RPMI8226 (cell line): Measurements from ENCODE around the gene IRX4.

ENCODE experiments used
- DNase-seq: peaks from one replicate; pipeline ENCODE4 v3.0.0-alpha.2; 2015

Gene IRX4

GRCh38 chr5:1913578-1913977 is 30.9 kb upstream of the IRX4 start:
- no peak for DNase-seq

GRCh38 chr5:1912951-1913565 is 30.3 kb upstream of the IRX4 start:
- no peak for DNase-seq

GRCh38 chr5:1911773-1912235 is 29.1 kb upstream of the IRX4 start:
- no peak for DNase-seq

- DNase-seq, result no peak
Measured at GRCh38 chr5:1910861-1911772, 28.4 kb upstream of the IRX4 start.

- DNase-seq, result no peak
Measured at GRCh38 chr5:1910081-1910760, 27.5 kb upstream of the IRX4 start.

- DNase-seq, result no peak
Measured at GRCh38 chr5:1909346-1909985, 26.7 kb upstream of the IRX4 start.

- DNase-seq, result no peak
Measured at GRCh38 chr5:1908931-1909330, 26.2 kb upstream of the IRX4 start.

GRCh38 chr5:1907616-1908015 is 24.9 kb upstream of the IRX4 start:
- DNase-seq, result no peak

- no peak for DNase-seq
Measured at GRCh38 chr5:1905108-1905507, 22.4 kb upstream of the IRX4 start.

GRCh38 chr5:1901983-1902382 is 19.3 kb upstream of the IRX4 start:
- no peak for DNase-seq

- no peak for DNase-seq
Measured at GRCh38 chr5:1901061-1901460, 18.3 kb upstream of the IRX4 start.

GRCh38 chr5:1899201-1899600 is 16.5 kb upstream of the IRX4 start:
- no peak for DNase-seq

- no peak for DNase-seq
Measured at GRCh38 chr5:1897816-1898450, 15.2 kb upstream of the IRX4 start.

- DNase-seq, result no peak
Measured at GRCh38 chr5:1897386-1897785, 14.7 kb upstream of the IRX4 start.

- no peak for DNase-seq
Measured at GRCh38 chr5:1896602-1897376, 14.1 kb upstream of the IRX4 start.

GRCh38 chr5:1895739-1896420 is 13.2 kb upstream of the IRX4 start:
- DNase-seq, result no peak

- DNase-seq, result no peak
Measured at GRCh38 chr5:1894243-1894642, 11.5 kb upstream of the IRX4 start.

GRCh38 chr5:1893754-1894153 is 11.0 kb upstream of the IRX4 start:
- peak; percentile 33 for DNase-seq

GRCh38 chr5:1892685-1893445 is 10.1 kb upstream of the IRX4 start:
- no peak for DNase-seq

GRCh38 chr5:1892211-1892610 is 9.5 kb upstream of the IRX4 start:
- DNase-seq, result no peak

GRCh38 chr5:1891391-1891790 is 8.7 kb upstream of the IRX4 start:
- DNase-seq, result no peak
